HG03135 (cell line): ENCODE results near the gene TCF21.
"Not testable (repeated sequence)": the region's sequence is repeated elsewhere in the genome, so short reads cannot be mapped to it uniquely, and the experiment has no call there.

Source experiments
- ATAC-seq: cut with Tn5 transposase; IDR thresholded peaks from one replicate; pipeline ENCODE4 v1.9.1; 2021; ENCODE audit warnings: mild to moderate bottlenecking, moderate library complexity; ENCODE audit not compliant: unreplicated experiment

The TCF21 gene

DNA sequence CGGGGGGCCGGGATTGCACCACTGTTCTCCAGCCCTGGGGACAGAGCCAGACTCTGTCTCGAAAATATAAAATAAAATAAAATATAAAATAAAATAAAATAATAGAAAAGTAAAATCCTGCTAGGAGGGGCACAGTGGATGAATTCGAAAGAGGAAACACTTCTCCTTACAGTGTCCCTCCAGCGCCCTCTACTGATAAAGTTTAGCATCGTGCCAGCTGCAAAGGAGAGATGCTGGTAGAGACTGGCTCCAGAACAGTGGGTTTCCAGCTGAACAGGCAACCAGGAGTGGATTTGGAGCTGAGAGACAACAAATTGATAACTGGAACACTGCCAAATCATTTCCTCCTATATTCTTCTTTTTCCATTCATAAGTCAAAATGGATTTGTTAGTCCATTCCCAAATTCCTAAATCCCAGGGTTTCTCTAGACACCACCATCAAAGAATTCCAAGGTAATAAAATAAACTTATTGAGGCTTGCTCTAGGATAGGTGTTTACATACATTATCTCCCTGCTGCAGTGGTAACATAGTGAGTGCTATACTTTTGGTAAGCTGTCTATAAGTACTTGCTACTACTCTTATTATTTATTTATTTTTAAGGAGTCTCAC, 32.4 kb downstream of the TCF21 start:
- ATAC-seq, result no peak

GRCh38 chr6:133923938-133924593, 35.2 kb downstream of the TCF21 start:
- peak; percentile 82 for ATAC-seq

GRCh38 chr6:133931221-133931620, 42.3 kb downstream of the TCF21 start:
- not testable (repeated sequence) for ATAC-seq

GRCh38 chr6:133936352-133936751, 47.4 kb downstream of the TCF21 start:
- ATAC-seq, result not testable (repeated sequence)

DNA sequence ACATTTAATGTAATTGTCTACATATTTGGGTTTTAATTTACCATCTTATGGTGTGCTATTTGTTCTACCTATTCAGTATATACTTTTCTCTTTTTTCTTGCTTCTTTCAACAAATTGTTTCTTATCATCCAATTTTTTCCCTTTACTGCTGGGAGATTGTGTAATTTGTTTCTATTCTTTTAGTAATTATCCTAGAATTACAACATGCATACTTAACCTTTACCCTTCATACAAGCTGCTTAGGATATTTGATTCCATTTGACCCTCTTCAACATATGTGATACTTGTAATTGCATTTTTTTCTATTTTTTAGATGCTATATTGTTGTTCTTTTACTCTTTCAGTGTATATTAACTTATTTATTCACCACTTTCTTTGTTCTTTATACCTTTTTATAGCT, 49.0 kb downstream of the TCF21 start:
- no peak for ATAC-seq

GRCh38 chr6:133938533-133938932, 49.6 kb downstream of the TCF21 start:
- ATAC-seq, result no peak

- ATAC-seq, result no peak
These were observed 51.1 kb downstream of the TCF21 start for GRCh38 chr6:133939778-133940667.
